ENCODE measurements around the gene PCSK5.

DNA sequence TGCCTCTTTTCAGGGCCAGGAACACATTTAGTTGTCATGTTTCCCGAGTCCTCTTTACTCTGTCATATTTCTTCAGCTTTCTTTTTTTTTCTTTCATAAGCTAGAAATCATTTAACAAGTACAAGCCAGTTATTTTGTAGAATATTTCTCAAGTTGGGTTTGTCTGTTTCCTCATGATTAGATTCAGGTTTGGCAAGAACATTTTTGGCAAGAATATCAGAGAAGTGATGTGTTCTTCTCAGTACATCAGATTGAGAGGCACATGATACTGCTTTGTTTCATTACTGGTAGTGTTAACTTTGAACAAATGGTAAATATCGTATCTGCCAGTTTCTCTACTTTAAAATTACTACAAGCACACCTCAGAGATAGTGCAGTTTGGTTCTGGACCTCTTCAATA is 45.1 kb downstream of the PCSK5 start:
- no peak for TF ChIP-seq POLR2A (IDR thresholded peaks at IDR 0.05)
- TF ChIP-seq, protein P1, sequence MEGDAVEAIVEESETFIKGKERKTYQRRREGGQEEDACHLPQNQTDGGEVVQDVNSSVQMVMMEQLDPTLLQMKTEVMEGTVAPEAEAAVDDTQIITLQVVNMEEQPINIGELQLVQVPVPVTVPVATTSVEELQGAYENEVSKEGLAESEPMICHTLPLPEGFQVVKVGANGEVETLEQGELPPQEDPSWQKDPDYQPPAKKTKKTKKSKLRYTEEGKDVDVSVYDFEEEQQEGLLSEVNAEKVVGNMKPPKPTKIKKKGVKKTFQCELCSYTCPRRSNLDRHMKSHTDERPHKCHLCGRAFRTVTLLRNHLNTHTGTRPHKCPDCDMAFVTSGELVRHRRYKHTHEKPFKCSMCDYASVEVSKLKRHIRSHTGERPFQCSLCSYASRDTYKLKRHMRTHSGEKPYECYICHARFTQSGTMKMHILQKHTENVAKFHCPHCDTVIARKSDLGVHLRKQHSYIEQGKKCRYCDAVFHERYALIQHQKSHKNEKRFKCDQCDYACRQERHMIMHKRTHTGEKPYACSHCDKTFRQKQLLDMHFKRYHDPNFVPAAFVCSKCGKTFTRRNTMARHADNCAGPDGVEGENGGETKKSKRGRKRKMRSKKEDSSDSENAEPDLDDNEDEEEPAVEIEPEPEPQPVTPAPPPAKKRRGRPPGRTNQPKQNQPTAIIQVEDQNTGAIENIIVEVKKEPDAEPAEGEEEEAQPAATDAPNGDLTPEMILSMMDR (IDR thresholded peaks at IDR 0.05) = no peak
- no peak for TF ChIP-seq POLR2AphosphoS5 (IDR thresholded peaks at IDR 0.05)
- TF ChIP-seq EP300 (IDR thresholded peaks at IDR 0.05) = no peak

Data from stomach (tissue), 4 donors.